ENCODE data around the gene PGBD1.

- TF ChIP-seq EZH2phosphoT487 (IDR thresholded peaks at IDR 0.05; ENCODE audit: borderline replicate concordance, low read length) (no peak), CTCF (IDR thresholded peaks at IDR 0.05; ENCODE audit: low read depth, low read length, poor library complexity, severe bottlenecking) (no peak)
Observed at GRCh38 chr6:28235912-28236452, 45.4 kb upstream of the PGBD1 start.

Data from DOHH2 (cell line).